Measurements from ENCODE around the gene C16orf54. TPM values are rescaled to one million over a fixed set of nuclear protein-coding genes. Genes with fewer than 3 reads are reported as not detected.

C16orf54 gene
- total and polyA plus RNA-seq, 2 of the 4 experiments (the other 2 are of a cell fraction) = not detected

GRCh38 chr16:29730649-29731048 lies 15.1 kb downstream of the C16orf54 start:
- Histone ChIP-seq H4K5ac (ENCODE audit: low read depth, low read length) (no peak overlapping the region), H3K14ac (replicated peaks; ENCODE audit: low read depth, low read length) (no peak overlapping the region), H3K9me1 (ENCODE audit: insufficient read depth, low read length) (no peaks in the 10 kb centered on the region), H2BK5ac (ENCODE audit: low read depth, low read length, poor library complexity, severe bottlenecking) (no peak overlapping the region), H3K4ac (ENCODE audit: low read depth, low read length) (no peak overlapping the region), H3K27me3 (ENCODE audit: control insufficient read depth, insufficient read depth, low read length) (peaks cover 12% of the 10 kb centered on the region), H3K9ac (ENCODE audit: low read depth, low read length) (no peak overlapping the region), H3K18ac (ENCODE audit: low read depth, low read length) (no peak overlapping the region), H3K9me3 (ENCODE audit: control insufficient read depth, insufficient read depth, low read length) (no peaks in the 10 kb centered on the region), H2BK15ac (ENCODE audit: low read depth, low read length) (no peak overlapping the region), H3K4me1 (ENCODE audit: control insufficient read depth, insufficient read depth, low read length) (no peaks in the 10 kb centered on the region), H2BK20ac (ENCODE audit: low read depth, low read length) (no peak overlapping the region), H3K79me1 (ENCODE audit: low read depth in 1 of 2, low read length in 2 of 2) (no peaks in the 10 kb centered on the region), H2AFZ (replicated peaks; ENCODE audit: low read length, poor library complexity) (no peak overlapping the region), H4K20me1 (ENCODE audit: insufficient read depth, low read length) (no peaks in the 10 kb centered on the region), H3K4me2 (ENCODE audit: low read depth, low read length) (no peak overlapping the region), H3K4me3 (ENCODE audit: insufficient read depth, low read depth, low read length) (no peak overlapping the region), H4K91ac (ENCODE audit: insufficient read depth, low read depth, low read length) (no peak overlapping the region), H2BK120ac (ENCODE audit: low read depth, low read length) (no peak overlapping the region), H3K36me3 (ENCODE audit: control insufficient read depth, insufficient read depth, low read length) (no peaks in the 10 kb centered on the region), H3K27ac (ENCODE audit: insufficient read depth, low read length) (no peak overlapping the region), H3K23ac (ENCODE audit: low read depth, low read length) (no peak overlapping the region), H2AK9ac (replicated peaks; ENCODE audit: low read depth, low read length, poor library complexity) (no peak overlapping the region), H2AK5ac (ENCODE audit: low read depth, low read length) (no peak overlapping the region), H4K8ac (ENCODE audit: low read depth in 2 of 2, low read length in 2 of 2) (no peak overlapping the region), H3K56ac (ENCODE audit: extremely low read depth, insufficient read depth, low read length) (no peak overlapping the region)
- WGBS, 2 experiments (ENCODE audit: extremely low coverage in 2 of 2, insufficient read length in 1 of 2) = 65% methylated on average over 2 of the region's 7 CpGs; no CpG with 5 or more reads in 1 of the 2 experiments
- in situ Hi-C loops (cut with MboI; ENCODE audit: low sequenced_read_pairs) = no loop called here
- DNase-seq (no peak), ATAC-seq (ENCODE audit: low read depth) (no peak)
- dilution Hi-C loops (cut with HindIII; ENCODE audit: low sequenced_read_pairs, unreplicated experiment) = no loop called here
- ChIA-PET POLR2A (ENCODE audit: unreplicated experiment) (no interaction called here), CTCF (interaction anchor here (0.6 kb wide), 1 partner anchor 46 kb away, joined by 3 read pairs; no protein-coding TSS in a partner anchor)
- TF ChIP-seq RCOR1 (IDR thresholded peaks at IDR 0.05; ENCODE audit: insufficient replicate concordance, low read length) = no peak
- TF ChIP-seq MXI1 (IDR thresholded peaks at IDR 0.05; ENCODE audit: borderline replicate concordance, low read depth, low read length) = no peak
- TF ChIP-seq CHD1 (IDR thresholded peaks at IDR 0.05; ENCODE audit: low read depth, low read length) = no peak
- TF ChIP-seq ELK1 (IDR thresholded peaks at IDR 0.05; ENCODE audit: borderline replicate concordance, low read depth, low read length) = no peak
- no peak for TF ChIP-seq NFE2L2 (IDR thresholded peaks at IDR 0.05; ENCODE audit: low read depth, low read length)
- TF ChIP-seq USF2 (IDR thresholded peaks at IDR 0.05; ENCODE audit: low read depth, low read length) = no peak
- TF ChIP-seq MAZ (IDR thresholded peaks at IDR 0.05; ENCODE audit: borderline replicate concordance, low read depth, low read length) = no peak
- TF ChIP-seq FOS (IDR thresholded peaks at IDR 0.05; ENCODE audit: low read depth, low read length) = no peak
- TF ChIP-seq SMC3 (IDR thresholded peaks at IDR 0.05; ENCODE audit: low read depth, low read length) = no peak
- TF ChIP-seq CEBPB (IDR thresholded peaks at IDR 0.05; ENCODE audit: low read depth, low read length) = no peak
- no peak for TF ChIP-seq POLR2A (IDR thresholded peaks at IDR 0.05; ENCODE audit: low read depth, low read length)
- TF ChIP-seq BHLHE40 (IDR thresholded peaks at IDR 0.05; ENCODE audit: low read depth, low read length) = no peak
- no peak for TF ChIP-seq RAD21 (IDR thresholded peaks at IDR 0.05; ENCODE audit: low read length)
- TF ChIP-seq MAFK (IDR thresholded peaks at IDR 0.05; ENCODE audit: low read depth, low read length) = no peak
- no peak for TF ChIP-seq CTCF (conservative IDR thresholded peaks at IDR 0.05; ENCODE audit: low read depth, low read length)
- TF ChIP-seq RFX5 (IDR thresholded peaks at IDR 0.05; ENCODE audit: low read depth, low read length) = no peak
- intact Hi-C loops (cut with micrococcal nuclease) = loop anchor here (10.0 kb wide), 1 partner anchor 54 kb away; no protein-coding TSS in a partner anchor
- no TSS peak for BruUV-seq (replicated peaks)

Measured in IMR-90 (cell line).